ENCODE results near the gene NMT1. TPM values are rescaled to one million over a fixed set of nuclear protein-coding genes. Genes with fewer than 3 reads are reported as not detected.

Gene NMT1
- total RNA-seq, 1 experiment from 2014 or later: 173 TPM

DNA sequence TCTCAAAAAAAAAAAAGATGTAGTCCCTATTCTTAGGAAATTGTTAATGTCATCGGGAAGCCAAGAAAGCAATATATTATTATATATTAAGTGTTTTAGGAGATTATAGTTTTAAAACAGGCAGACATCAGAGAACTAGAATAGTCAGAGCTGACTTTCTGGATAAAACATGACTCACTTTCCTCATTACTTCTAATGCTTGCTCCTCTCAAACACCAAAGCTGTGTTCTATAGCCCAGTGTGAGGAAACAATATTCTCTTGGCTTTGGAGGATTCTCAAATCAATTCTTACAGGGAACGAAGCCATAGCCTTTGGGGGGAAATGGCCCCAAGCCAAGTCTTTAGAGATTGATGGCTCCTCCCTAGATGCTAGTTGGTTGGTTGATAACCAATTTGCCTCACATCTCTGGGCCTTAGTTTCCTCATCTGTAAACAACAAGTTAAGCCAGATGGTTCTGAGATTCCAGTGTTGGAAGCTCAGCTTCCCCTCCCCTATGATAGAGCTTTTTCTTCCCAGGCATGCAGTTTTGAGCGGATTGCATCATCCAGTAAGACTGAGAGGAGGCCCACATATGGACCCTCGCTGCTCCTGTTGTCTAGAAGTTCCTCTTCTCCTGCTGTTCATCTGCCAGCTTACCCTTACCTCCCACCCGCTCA is 12.4 kb downstream of the NMT1 start:
- no peaks in the 10 kb centered on the region for H3K27me3 Mint-ChIP-seq (ENCODE audit: insufficient read depth, unreplicated experiment)
- H3K4me3 Mint-ChIP-seq (ENCODE audit: unreplicated experiment): no peak overlapping the region
- peak in 1 of 2 experiments; percentile 21 for DNase-seq
- no peaks in the 10 kb centered on the region for H3K9me3 Mint-ChIP-seq (ENCODE audit: unreplicated experiment)
- Histone ChIP-seq H3K9me3 (no peaks in the 10 kb centered on the region), H3K4me1 (no peaks in the 10 kb centered on the region), H3K4me3 (ENCODE audit: low read depth, low read length) (no peak overlapping the region), H3K36me3 (ENCODE audit: control insufficient read depth, insufficient read depth, low read length) (no peaks in the 10 kb centered on the region; the same call in 1 of the 2 replicates), H3K27me3 (replicated peaks; ENCODE audit: control insufficient read depth, insufficient read depth, low read length) (no peaks in the 10 kb centered on the region)
- TF ChIP-seq, protein P1, sequence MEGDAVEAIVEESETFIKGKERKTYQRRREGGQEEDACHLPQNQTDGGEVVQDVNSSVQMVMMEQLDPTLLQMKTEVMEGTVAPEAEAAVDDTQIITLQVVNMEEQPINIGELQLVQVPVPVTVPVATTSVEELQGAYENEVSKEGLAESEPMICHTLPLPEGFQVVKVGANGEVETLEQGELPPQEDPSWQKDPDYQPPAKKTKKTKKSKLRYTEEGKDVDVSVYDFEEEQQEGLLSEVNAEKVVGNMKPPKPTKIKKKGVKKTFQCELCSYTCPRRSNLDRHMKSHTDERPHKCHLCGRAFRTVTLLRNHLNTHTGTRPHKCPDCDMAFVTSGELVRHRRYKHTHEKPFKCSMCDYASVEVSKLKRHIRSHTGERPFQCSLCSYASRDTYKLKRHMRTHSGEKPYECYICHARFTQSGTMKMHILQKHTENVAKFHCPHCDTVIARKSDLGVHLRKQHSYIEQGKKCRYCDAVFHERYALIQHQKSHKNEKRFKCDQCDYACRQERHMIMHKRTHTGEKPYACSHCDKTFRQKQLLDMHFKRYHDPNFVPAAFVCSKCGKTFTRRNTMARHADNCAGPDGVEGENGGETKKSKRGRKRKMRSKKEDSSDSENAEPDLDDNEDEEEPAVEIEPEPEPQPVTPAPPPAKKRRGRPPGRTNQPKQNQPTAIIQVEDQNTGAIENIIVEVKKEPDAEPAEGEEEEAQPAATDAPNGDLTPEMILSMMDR (IDR thresholded peaks at IDR 0.05; ENCODE audit: insufficient read depth in 1 of 2, low read depth in 1 of 2, low read length in 1 of 2, severe bottlenecking in 1 of 2, unreplicated experiment in 1 of 2): no peak
- POLR2A ChIA-PET: interaction anchor here (0.5 to 1.6 kb wide), 5 partner anchors 9 to 868 kb away, joined by 3 to 10 read pairs (median 7); partner anchors contain the start of gene NMT1
- no TSS peak for BruUV-seq (replicated peaks)
- peak overlapping the region; percentile 73 for H3K27ac Mint-ChIP-seq (ENCODE audit: unreplicated experiment)
- H3K4me1 Mint-ChIP-seq (ENCODE audit: low read depth, unreplicated experiment): no peaks in the 10 kb centered on the region
- peaks cover 58% of the 10 kb centered on the region for H3K36me3 Mint-ChIP-seq (ENCODE audit: insufficient read depth, unreplicated experiment)
- intact Hi-C loops (cut with micrococcal nuclease; ENCODE audit: unreplicated experiment): no loop called here
- CTCF ChIA-PET: no interaction called here

DNA sequence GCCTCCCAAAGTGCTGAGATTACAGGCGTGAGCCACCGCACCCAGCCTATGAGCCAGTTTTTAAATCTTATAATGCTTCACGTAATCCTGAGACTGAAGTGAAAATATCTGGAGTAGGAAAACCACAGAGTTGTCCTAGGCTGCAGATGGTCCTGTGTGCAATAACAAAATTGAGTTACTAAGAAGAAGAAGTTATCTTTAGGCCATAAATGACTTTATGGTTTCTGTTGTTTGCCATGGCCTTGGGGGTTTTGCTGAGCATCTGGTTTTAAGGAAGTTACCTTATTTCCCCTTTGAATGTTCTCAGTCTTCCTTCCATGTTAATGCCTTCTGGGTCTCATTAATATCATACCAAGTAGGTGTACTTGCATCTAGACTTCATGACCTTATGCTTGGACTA is 16.5 kb downstream of the NMT1 start:
- Histone ChIP-seq H3K9me3 (no peaks in the 10 kb centered on the region), H3K4me1 (no peaks in the 10 kb centered on the region), H3K4me3 (ENCODE audit: low read depth, low read length) (no peak overlapping the region), H3K27me3 (replicated peaks; ENCODE audit: control insufficient read depth, insufficient read depth, low read length) (no peaks in the 10 kb centered on the region), H3K36me3 (ENCODE audit: control insufficient read depth, insufficient read depth, low read length) (peaks cover 6% of the 10 kb centered on the region)
- Mint-ChIP-seq H3K4me1 (ENCODE audit: low read depth, unreplicated experiment) (no peaks in the 10 kb centered on the region), H3K4me3 (ENCODE audit: unreplicated experiment) (no peak overlapping the region), H3K27ac (ENCODE audit: unreplicated experiment) (peak overlapping the region; percentile 45), H3K36me3 (ENCODE audit: insufficient read depth, unreplicated experiment) (peaks cover 72% of the 10 kb centered on the region), H3K27me3 (ENCODE audit: insufficient read depth, unreplicated experiment) (no peaks in the 10 kb centered on the region), H3K9me3 (ENCODE audit: unreplicated experiment) (no peaks in the 10 kb centered on the region)
- TF ChIP-seq, protein P1 (IDR thresholded peaks at IDR 0.05; ENCODE audit: insufficient read depth in 1 of 2, low read depth in 1 of 2, low read length in 1 of 2, severe bottlenecking in 1 of 2, unreplicated experiment in 1 of 2): no peak
- intact Hi-C loops (cut with micrococcal nuclease; ENCODE audit: unreplicated experiment): no loop called here
- CTCF ChIA-PET: no interaction called here
- DNase-seq: no peak
- POLR2A ChIA-PET: interaction anchor here (0.9 to 1.4 kb wide), 2 partner anchors 11 to 16 kb away, joined by 3 to 4 read pairs; partner anchors contain the start of gene NMT1
- no TSS peak for BruUV-seq (replicated peaks)

DNA sequence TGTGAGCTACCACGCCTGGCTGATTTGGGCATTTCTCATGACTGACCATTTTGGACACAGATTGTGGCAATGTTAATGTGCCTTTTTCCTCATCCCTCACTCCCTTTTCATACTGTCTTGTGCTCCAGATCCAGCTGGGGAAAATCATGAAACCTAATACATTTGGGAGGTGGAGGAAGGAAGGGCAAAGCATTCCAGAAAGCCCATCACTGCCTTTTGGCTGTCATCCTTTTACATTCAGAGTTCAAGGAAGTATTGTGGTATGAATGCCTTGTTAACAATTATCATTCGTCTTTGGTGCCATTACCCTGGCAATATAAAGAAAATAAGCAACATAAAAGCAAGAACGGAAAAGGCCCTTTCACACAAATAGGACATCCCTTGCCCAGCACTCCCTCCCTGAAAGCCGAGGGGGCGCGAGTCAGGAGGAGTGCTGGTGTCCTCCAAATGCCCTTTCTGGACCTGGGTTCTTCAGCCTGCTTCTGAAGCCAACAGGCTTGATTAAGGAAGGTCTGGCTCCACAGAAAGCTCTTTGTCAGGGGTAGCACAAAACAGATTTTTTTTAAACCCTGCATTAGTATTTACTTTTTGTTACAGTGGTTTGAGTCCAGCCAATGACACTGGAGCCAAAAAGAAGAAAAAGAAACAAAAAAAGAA is 20.1 kb downstream of the NMT1 start:
- Histone ChIP-seq H3K27me3 (replicated peaks; ENCODE audit: control insufficient read depth, insufficient read depth, low read length) (no peaks in the 10 kb centered on the region), H3K4me3 (ENCODE audit: low read depth, low read length) (no peak overlapping the region), H3K4me1 (no peaks in the 10 kb centered on the region), H3K9me3 (no peaks in the 10 kb centered on the region), H3K36me3 (ENCODE audit: control insufficient read depth, insufficient read depth, low read length) (peaks cover 6% of the 10 kb centered on the region)
- H3K36me3 Mint-ChIP-seq (ENCODE audit: insufficient read depth, unreplicated experiment): peaks cover 68% of the 10 kb centered on the region
- no peaks in the 10 kb centered on the region for H3K4me1 Mint-ChIP-seq (ENCODE audit: low read depth, unreplicated experiment)
- no peak overlapping the region for H3K4me3 Mint-ChIP-seq (ENCODE audit: unreplicated experiment)
- TF ChIP-seq, protein P1 (IDR thresholded peaks at IDR 0.05; ENCODE audit: insufficient read depth in 1 of 2, low read depth in 1 of 2, low read length in 1 of 2, severe bottlenecking in 1 of 2, unreplicated experiment in 1 of 2): no peak
- intact Hi-C loops (cut with micrococcal nuclease; ENCODE audit: unreplicated experiment): no loop called here
- ChIA-PET CTCF (no interaction called here), POLR2A (no interaction called here)
- no peak overlapping the region for H3K27ac Mint-ChIP-seq (ENCODE audit: unreplicated experiment)
- H3K27me3 Mint-ChIP-seq (ENCODE audit: insufficient read depth, unreplicated experiment): no peaks in the 10 kb centered on the region
- no peak for DNase-seq
- no TSS peak for BruUV-seq (replicated peaks)
- no peaks in the 10 kb centered on the region for H3K9me3 Mint-ChIP-seq (ENCODE audit: unreplicated experiment)

Data from Caco-2 (cell line).